Stimulated activated naive CD4-positive, alpha-beta T cell treated with Interleukin-2 at 50 U/mL for 16 hours (primary cell): ENCODE results near the gene IGSF21.

Source experiments
- DNase-seq: peaks from one replicate; lab custom pipeline; 2025; lab: John Stamatoyannopoulos, UW

Gene IGSF21

GRCh38 chr1:18329469-18330253 lies 222.1 kb downstream of the IGSF21 start:
- DNase-seq = no peak

- no peak for DNase-seq
Measured at GRCh38 chr1:18332576-18332975, 225.0 kb downstream of the IGSF21 start.

GRCh38 chr1:18333220-18333619 lies 225.6 kb downstream of the IGSF21 start:
- DNase-seq = no peak

- DNase-seq = no peak
Measured at GRCh38 chr1:18336801-18337200, 229.2 kb downstream of the IGSF21 start.

- DNase-seq = no peak
Measured at GRCh38 chr1:18337757-18338156, 230.2 kb downstream of the IGSF21 start.

- no peak for DNase-seq
Measured at GRCh38 chr1:18339161-18339560, 231.6 kb downstream of the IGSF21 start.

- DNase-seq = no peak
Measured at GRCh38 chr1:18340158-18340764, 232.7 kb downstream of the IGSF21 start.

GRCh38 chr1:18340787-18341186 lies 233.2 kb downstream of the IGSF21 start:
- no peak for DNase-seq

- no peak for DNase-seq
Measured at GRCh38 chr1:18341291-18342069, 233.9 kb downstream of the IGSF21 start.

- DNase-seq = no peak
Measured at GRCh38 chr1:18342744-18343143, 235.1 kb downstream of the IGSF21 start.

GRCh38 chr1:18343581-18343980 lies 236.0 kb downstream of the IGSF21 start:
- no peak for DNase-seq

GRCh38 chr1:18344755-18345154 lies 237.2 kb downstream of the IGSF21 start:
- no peak for DNase-seq

- DNase-seq = no peak
Measured at GRCh38 chr1:18347559-18347958, 240.0 kb downstream of the IGSF21 start.

GRCh38 chr1:18348354-18348753 lies 240.8 kb downstream of the IGSF21 start:
- no peak for DNase-seq

- no peak for DNase-seq
Measured at GRCh38 chr1:18350747-18351146, 243.1 kb downstream of the IGSF21 start.

GRCh38 chr1:18351735-18352134 lies 244.1 kb downstream of the IGSF21 start:
- no peak for DNase-seq

- DNase-seq = no peak
Measured at GRCh38 chr1:18352636-18353265, 245.2 kb downstream of the IGSF21 start.

GRCh38 chr1:18353528-18353927 lies 245.9 kb downstream of the IGSF21 start:
- DNase-seq = no peak

- no peak for DNase-seq
Measured at GRCh38 chr1:18353992-18354391, 246.4 kb downstream of the IGSF21 start.

- no peak for DNase-seq
Measured at GRCh38 chr1:18354612-18355011, 247.0 kb downstream of the IGSF21 start.

- DNase-seq = no peak
Measured at GRCh38 chr1:18357622-18358230, 250.1 kb downstream of the IGSF21 start.

- no peak for DNase-seq
Measured at GRCh38 chr1:18358600-18358999, 251.0 kb downstream of the IGSF21 start.
